Measurements from ENCODE around the gene TSPAN16.

Gene TSPAN16

DNA sequence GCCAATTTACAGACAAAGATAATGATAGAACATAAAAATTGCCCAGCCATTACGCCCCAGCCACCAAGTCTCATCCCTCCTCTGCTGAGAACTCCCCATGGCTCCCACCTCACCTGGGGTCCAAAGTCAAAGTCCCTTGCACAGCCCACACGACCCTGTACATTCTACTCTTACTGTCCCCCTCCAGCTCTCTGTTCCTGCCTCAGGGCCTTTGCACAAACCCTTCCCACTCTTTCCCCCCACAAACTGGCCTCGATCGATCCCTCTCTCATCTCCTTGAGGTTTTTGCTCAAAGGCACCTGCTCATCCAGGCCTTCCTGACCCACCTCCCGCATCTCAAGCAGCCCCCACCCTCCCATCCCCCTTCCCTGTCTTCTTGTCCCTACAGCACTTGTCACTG lies 35.0 kb upstream of the TSPAN16 start:
- Histone ChIP-seq H3K4me3 (replicated peaks; ENCODE audit: insufficient read depth, low read length) (no peak overlapping the region), H3K27me3 (ENCODE audit: insufficient read depth, poor library complexity, severe bottlenecking) (peaks cover 43% of the 10 kb centered on the region), H3K27ac (replicated peaks) (no peak overlapping the region)
- no peak for DNase-seq (ENCODE audit: low read depth in 1 of 2, low spot score in 1 of 2)
- TF ChIP-seq GABPA (IDR thresholded peaks at IDR 0.05; ENCODE audit: low read depth) = no peak
- TF ChIP-seq, protein P1, sequence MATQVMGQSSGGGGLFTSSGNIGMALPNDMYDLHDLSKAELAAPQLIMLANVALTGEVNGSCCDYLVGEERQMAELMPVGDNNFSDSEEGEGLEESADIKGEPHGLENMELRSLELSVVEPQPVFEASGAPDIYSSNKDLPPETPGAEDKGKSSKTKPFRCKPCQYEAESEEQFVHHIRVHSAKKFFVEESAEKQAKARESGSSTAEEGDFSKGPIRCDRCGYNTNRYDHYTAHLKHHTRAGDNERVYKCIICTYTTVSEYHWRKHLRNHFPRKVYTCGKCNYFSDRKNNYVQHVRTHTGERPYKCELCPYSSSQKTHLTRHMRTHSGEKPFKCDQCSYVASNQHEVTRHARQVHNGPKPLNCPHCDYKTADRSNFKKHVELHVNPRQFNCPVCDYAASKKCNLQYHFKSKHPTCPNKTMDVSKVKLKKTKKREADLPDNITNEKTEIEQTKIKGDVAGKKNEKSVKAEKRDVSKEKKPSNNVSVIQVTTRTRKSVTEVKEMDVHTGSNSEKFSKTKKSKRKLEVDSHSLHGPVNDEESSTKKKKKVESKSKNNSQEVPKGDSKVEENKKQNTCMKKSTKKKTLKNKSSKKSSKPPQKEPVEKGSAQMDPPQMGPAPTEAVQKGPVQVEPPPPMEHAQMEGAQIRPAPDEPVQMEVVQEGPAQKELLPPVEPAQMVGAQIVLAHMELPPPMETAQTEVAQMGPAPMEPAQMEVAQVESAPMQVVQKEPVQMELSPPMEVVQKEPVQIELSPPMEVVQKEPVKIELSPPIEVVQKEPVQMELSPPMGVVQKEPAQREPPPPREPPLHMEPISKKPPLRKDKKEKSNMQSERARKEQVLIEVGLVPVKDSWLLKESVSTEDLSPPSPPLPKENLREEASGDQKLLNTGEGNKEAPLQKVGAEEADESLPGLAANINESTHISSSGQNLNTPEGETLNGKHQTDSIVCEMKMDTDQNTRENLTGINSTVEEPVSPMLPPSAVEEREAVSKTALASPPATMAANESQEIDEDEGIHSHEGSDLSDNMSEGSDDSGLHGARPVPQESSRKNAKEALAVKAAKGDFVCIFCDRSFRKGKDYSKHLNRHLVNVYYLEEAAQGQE (IDR thresholded peaks at IDR 0.05; ENCODE audit: insufficient replicate concordance, low read depth) = no peak
- TF ChIP-seq SPI1 (IDR thresholded peaks at IDR 0.05; ENCODE audit: borderline replicate concordance, low read depth) = no peak
- no peak for TF ChIP-seq POLR2AphosphoS5 (IDR thresholded peaks at IDR 0.05; ENCODE audit: low read depth)
- TF ChIP-seq, protein P2, sequence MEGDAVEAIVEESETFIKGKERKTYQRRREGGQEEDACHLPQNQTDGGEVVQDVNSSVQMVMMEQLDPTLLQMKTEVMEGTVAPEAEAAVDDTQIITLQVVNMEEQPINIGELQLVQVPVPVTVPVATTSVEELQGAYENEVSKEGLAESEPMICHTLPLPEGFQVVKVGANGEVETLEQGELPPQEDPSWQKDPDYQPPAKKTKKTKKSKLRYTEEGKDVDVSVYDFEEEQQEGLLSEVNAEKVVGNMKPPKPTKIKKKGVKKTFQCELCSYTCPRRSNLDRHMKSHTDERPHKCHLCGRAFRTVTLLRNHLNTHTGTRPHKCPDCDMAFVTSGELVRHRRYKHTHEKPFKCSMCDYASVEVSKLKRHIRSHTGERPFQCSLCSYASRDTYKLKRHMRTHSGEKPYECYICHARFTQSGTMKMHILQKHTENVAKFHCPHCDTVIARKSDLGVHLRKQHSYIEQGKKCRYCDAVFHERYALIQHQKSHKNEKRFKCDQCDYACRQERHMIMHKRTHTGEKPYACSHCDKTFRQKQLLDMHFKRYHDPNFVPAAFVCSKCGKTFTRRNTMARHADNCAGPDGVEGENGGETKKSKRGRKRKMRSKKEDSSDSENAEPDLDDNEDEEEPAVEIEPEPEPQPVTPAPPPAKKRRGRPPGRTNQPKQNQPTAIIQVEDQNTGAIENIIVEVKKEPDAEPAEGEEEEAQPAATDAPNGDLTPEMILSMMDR (IDR thresholded peaks at IDR 0.05; ENCODE audit: insufficient read depth, low read length) = no peak

DNA sequence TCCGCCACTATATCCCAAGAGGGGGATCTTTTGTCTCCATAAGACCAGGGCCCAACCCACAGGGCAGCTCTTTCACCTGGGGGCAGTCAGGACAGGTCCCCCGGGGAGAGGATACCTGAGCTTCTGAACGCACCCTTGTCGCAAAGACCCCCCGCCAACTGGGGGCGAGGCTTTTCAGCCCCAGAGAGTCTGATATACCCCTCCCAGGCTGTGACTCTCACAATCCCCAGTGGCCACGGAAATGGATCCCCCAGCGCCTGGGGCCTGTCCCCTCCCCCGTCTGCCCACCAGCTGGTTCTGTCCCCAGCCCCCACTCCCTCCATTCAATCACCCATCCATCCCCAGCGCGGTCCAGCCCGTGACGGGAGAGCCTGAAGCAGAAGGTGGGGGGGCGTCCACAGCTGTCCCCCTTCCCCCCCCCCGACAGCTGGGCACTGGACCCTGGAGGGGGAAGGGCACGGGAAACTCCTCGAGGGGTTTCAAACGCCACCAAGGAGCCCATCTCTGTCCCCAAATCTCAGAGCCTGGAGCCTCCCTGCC lies 34.5 kb upstream of the TSPAN16 start:
- no peak for DNase-seq (ENCODE audit: low read depth in 1 of 2, low spot score in 1 of 2)
- Histone ChIP-seq H3K27me3 (ENCODE audit: insufficient read depth, poor library complexity, severe bottlenecking) (peaks cover 44% of the 10 kb centered on the region), H3K27ac (replicated peaks) (no peak overlapping the region), H3K4me3 (replicated peaks; ENCODE audit: insufficient read depth, low read length) (peak overlapping the region; percentile 51)
- TF ChIP-seq, protein P1 (IDR thresholded peaks at IDR 0.05; ENCODE audit: insufficient replicate concordance, low read depth) = no peak

DNA sequence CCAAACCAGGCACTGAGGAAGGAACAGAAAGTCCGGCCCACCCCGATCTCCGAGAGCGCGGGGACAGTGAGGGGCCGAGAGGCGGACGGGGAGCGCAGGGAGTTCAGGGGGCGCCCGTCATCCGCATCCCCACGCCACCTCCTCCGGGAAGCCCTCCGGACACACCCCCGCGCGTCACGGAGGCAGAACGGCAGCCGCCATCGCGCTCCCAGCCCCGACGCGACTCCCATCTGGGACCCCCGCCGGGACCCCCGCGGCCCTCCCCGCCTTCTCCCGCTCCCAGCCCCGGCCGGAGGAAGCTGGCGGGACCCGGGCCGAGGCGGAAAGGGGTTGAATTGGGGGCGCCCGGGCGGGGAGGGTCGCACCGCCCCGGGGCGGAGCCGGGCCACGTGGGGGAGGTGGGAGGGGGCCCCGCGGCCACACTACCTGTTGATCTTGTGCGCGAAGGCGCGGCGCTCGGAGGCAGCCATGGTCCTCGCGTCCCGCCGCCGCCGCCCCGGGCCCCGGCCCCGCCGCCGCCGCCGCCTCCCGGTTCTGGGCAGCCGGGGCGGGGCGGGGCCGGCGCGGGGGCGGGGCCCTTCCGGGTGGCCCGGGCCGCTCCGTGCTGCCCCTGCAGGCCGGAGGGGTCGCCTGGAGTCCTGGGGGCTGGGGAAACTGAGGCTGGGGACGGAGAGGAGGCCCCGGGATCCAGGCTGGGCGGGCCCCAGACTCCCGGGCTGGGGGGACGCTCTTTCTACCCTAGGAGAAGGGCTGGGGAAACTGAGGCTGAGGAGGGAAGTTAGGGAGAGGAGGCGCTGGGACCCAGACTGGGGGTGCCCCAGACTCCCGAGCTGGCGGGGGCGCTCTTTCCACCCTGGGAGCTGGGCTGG lies 33.8 kb upstream of the TSPAN16 start, which contains the start of gene DOCK6:
TSS of gene DOCK6 (minus strand) at position 554 of the 869 bp plus-strand sequence. CDS start at position 470, 84 bp downstream.
- peak within 1 kb of the TSS; percentile 51 for H3K4me3 ChIP-seq (replicated peaks; ENCODE audit: insufficient read depth, low read length)
- H3K27me3 ChIP-seq (ENCODE audit: insufficient read depth, poor library complexity, severe bottlenecking) = peaks cover 46% of the 10 kb centered on the region
- H3K27ac ChIP-seq (replicated peaks) = no peak within 1 kb of the TSS
- no peak for DNase-seq (ENCODE audit: low read depth in 1 of 2, low spot score in 1 of 2)
- TF ChIP-seq, protein P1 (IDR thresholded peaks at IDR 0.05; ENCODE audit: insufficient replicate concordance, low read depth) = no peak
- TF ChIP-seq POLR2AphosphoS5 (IDR thresholded peaks at IDR 0.05; ENCODE audit: low read depth) = no peak
- TF ChIP-seq SPI1 (IDR thresholded peaks at IDR 0.05; ENCODE audit: borderline replicate concordance, low read depth) = no peak
- no peak for TF ChIP-seq GABPA (IDR thresholded peaks at IDR 0.05; ENCODE audit: low read depth)
- TF ChIP-seq, protein P2 (IDR thresholded peaks at IDR 0.05; ENCODE audit: insufficient read depth, low read length) = no peak

All from HL-60 (cell line).